Uterus (tissue), 4 donors: ENCODE measurements around the gene AHNAK. TPM values are rescaled to one million over a fixed set of nuclear protein-coding genes. Genes with fewer than 3 reads are reported as not detected.

ENCODE experiments used
- DNase-seq, 2 donors: peaks; one replicate each; pipeline ENCODE4 v3.0.0-alpha.2; 2019 to 2020
- H3K27ac ChIP-seq, 2 donors: fragments of 200-600 bp; sonication (generic); 1 replicate in 1 of 2; 2 replicates in 1 of 2; pipeline ENCODE4 v1.5.1; 2016 to 2018
- H3K27me3 ChIP-seq, 2 donors: fragments of 200-600 bp; sonication (generic); one replicate each; pipeline ENCODE4 v1.5.1; 2018 to 2019; ENCODE audit warnings: control low read depth in 1 of 2
- H3K36me3 ChIP-seq, 2 donors: fragments of 200-600 bp; sonication (generic); one replicate each; pipeline ENCODE4 v1.5.1; 2019; ENCODE audit warnings: control low read depth in 1 of 2
- H3K4me1 ChIP-seq, 2 donors: fragments of 200-600 bp; sonication (generic); one replicate each; pipeline ENCODE4 v1.5.1; 2018 to 2019; ENCODE audit warnings: control low read depth in 1 of 2
- H3K4me3 ChIP-seq, 2 donors: fragments of 200-600 bp; sonication (generic); 1 replicate in 1 of 2; 2 replicates in 1 of 2; pipeline ENCODE4 v1.5.1; 2018 to 2019; ENCODE audit warnings: mild to moderate bottlenecking in 1 of 2
- H3K9me3 ChIP-seq, 2 donors: fragments of 200-600 bp; sonication (generic); one replicate each; pipeline ENCODE4 v1.5.1; 2019; ENCODE audit warnings: control low read depth in 1 of 2
- POLR2A ChIP-seq, 2 donors: fragments of 450-650 bp; IDR thresholded peaks; one replicate each; pipeline ENCODE4 v1.6.1; 2016; ENCODE audit warnings: antibody characterized with exemption in 2 of 2, mild to moderate bottlenecking in 1 of 2, moderate library complexity in 1 of 2
- intact Hi-C: fragments of 100-400 bp; cut with DNase I; formaldehyde crosslinking; loops from one replicate; pipeline ENCODE4 v1.15.1; 2023; ENCODE audit warnings: low total_unique reads
- total RNA-seq, 4 donors: library from RNA; depleted of rRNA in 3 of 4; stranded (reverse); fragments of >200 nt in 3 of 4; gene quantifications; one replicate each; pipeline versions ENCODE4 v1.1.0 to v1.2.4, GENCODE V29; 2014 to 2023
- TF ChIP-seq, protein P1 (sequence below), 4 experiments: fragments of 200-600 bp in 2 of 4; fragments of 450-650 bp in 2 of 4; sonication (generic) in 2 of 4; IDR thresholded peaks; one replicate each; pipeline ENCODE4 v1.5.1; 2016 to 2019; ENCODE audit warnings: antibody characterized with exemption in 4 of 4, mild to moderate bottlenecking in 2 of 4, moderate library complexity in 1 of 4
- donor health status: DM: yes; HTN: yes; CAD: no.

The AHNAK gene, protein sequence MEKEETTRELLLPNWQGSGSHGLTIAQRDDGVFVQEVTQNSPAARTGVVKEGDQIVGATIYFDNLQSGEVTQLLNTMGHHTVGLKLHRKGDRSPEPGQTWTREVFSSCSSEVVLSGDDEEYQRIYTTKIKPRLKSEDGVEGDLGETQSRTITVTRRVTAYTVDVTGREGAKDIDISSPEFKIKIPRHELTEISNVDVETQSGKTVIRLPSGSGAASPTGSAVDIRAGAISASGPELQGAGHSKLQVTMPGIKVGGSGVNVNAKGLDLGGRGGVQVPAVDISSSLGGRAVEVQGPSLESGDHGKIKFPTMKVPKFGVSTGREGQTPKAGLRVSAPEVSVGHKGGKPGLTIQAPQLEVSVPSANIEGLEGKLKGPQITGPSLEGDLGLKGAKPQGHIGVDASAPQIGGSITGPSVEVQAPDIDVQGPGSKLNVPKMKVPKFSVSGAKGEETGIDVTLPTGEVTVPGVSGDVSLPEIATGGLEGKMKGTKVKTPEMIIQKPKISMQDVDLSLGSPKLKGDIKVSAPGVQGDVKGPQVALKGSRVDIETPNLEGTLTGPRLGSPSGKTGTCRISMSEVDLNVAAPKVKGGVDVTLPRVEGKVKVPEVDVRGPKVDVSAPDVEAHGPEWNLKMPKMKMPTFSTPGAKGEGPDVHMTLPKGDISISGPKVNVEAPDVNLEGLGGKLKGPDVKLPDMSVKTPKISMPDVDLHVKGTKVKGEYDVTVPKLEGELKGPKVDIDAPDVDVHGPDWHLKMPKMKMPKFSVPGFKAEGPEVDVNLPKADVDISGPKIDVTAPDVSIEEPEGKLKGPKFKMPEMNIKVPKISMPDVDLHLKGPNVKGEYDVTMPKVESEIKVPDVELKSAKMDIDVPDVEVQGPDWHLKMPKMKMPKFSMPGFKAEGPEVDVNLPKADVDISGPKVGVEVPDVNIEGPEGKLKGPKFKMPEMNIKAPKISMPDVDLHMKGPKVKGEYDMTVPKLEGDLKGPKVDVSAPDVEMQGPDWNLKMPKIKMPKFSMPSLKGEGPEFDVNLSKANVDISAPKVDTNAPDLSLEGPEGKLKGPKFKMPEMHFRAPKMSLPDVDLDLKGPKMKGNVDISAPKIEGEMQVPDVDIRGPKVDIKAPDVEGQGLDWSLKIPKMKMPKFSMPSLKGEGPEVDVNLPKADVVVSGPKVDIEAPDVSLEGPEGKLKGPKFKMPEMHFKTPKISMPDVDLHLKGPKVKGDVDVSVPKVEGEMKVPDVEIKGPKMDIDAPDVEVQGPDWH (N-terminal part only)
- 1,000 to 10,000 TPM in 1 of 4 donors, 100 to 1,000 TPM in 3; 452 to 1,353 (median 779) TPM for total RNA-seq

DNA sequence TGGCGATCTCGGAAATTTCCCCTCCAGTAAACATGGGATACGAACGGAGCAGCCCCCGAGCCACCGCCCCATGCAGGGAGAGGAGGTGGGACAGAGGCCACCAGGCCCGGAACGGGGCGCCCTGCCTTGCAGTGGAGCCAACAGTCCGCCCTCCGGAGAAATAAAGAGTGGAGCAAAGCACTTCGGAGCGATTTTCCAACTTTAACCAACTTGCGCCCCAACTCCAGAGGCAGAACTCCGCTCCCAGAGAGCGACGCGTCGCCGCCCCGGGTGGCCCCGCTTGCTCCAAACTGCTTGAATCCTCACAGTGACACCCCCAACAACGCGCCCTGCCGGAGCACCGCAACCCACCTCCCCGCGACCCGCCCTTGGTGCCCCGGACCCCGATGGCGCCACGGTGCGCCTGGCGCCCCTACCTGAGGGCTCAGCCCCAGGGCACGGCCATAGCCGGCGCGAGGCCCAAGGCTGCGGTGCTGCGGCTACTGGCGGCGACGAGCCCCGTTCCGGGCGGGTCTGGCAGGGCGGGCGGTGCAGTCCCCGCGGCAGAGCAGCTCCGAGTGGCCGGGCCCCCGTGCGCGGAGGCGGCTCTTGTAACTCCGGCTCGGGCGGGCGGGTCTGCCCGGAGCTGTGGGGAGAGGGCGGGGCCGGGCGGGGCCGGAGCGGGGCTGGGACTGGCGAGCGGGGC, at the start of gene AHNAK:
Gene AHNAK (minus strand): TSS at position 563 of the 685 bp plus-strand sequence. CDS start 10,708 bp downstream, outside the sequence.
- peak; percentile 84 to 94 for TF ChIP-seq POLR2A (IDR thresholded peaks at IDR 0.05)
- TF ChIP-seq, protein P1, sequence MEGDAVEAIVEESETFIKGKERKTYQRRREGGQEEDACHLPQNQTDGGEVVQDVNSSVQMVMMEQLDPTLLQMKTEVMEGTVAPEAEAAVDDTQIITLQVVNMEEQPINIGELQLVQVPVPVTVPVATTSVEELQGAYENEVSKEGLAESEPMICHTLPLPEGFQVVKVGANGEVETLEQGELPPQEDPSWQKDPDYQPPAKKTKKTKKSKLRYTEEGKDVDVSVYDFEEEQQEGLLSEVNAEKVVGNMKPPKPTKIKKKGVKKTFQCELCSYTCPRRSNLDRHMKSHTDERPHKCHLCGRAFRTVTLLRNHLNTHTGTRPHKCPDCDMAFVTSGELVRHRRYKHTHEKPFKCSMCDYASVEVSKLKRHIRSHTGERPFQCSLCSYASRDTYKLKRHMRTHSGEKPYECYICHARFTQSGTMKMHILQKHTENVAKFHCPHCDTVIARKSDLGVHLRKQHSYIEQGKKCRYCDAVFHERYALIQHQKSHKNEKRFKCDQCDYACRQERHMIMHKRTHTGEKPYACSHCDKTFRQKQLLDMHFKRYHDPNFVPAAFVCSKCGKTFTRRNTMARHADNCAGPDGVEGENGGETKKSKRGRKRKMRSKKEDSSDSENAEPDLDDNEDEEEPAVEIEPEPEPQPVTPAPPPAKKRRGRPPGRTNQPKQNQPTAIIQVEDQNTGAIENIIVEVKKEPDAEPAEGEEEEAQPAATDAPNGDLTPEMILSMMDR (IDR thresholded peaks at IDR 0.05), result peak in 1 of 4 experiments; percentile 9
- Histone ChIP-seq H3K4me3 (peak within 1 kb of the TSS; percentile 79 to 90), H3K27ac (peak within 1 kb of the TSS; percentile 95 to 99), H3K9me3 (no peaks in the 10 kb centered on the region), H3K27me3 (no peaks in the 10 kb centered on the region), H3K4me1 (peaks cover 9 to 10% of the 10 kb centered on the region in 2 donors), H3K36me3 (no peaks in the 10 kb centered on the region)
- DNase-seq, result peak; percentile 84 to 87
- intact Hi-C loops, result no loop called here

DNA sequence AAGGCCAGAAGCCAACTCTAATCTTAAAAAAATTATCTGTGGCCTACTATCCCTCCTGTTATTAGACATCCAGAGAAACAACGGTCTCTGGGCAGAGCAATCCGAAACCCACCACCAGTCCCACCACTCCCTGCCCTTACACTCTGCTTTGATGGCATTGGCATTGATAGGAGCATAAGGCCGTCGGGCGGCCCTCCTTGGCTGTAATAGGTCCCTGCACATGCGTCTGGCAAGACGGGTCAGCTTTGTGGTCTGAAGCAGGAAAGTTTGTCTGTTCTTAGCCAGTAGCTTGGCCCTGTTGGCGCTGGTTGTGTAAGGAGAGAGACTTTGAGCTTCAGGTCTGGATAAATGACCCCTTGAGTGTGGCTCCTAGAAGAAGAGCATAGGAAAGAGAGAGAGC, 48.5 kb upstream of the AHNAK start:
- H3K4me1 ChIP-seq, result peaks cover 4 to 9% of the 10 kb centered on the region in 2 donors
- no peak overlapping the region for H3K27ac ChIP-seq
- no peak for DNase-seq
- TF ChIP-seq, protein P1 (IDR thresholded peaks at IDR 0.05), result no peak
- TF ChIP-seq POLR2A (IDR thresholded peaks at IDR 0.05), result no peak
- no peaks in the 10 kb centered on the region for H3K36me3 ChIP-seq
- H3K27me3 ChIP-seq, result no peaks in the 10 kb centered on the region
- H3K4me3 ChIP-seq, result no peak overlapping the region
- no peaks in the 10 kb centered on the region for H3K9me3 ChIP-seq
- intact Hi-C loops, result no loop called here

DNA sequence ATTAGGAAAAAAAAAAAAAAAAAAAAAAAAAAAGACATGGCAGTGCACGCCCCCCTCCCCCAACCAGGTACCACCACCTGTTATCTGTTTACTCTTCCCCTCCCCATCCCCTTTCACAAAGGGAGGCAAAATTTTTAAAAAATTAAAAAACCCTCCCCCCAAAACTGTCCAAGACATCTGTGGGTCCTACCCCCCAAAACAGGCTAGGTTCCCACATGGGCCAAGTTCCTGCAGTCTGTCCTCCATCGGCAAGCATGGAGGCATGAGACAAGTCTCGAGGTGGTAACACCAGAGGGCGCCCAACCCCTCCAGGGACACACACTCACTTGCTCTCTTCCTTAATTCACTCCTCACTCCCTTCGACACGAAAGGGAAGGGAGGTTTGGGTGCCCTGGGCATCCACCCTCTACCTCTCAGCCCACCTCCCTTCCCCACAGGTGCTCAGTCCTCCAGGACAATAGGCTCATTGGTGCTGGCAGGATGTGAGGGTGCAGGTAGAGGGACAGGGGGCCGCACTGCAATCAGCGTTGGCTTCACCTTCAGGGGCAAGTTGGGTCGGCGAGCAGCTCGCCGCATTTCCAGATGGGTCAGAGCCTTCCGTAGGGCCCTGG, 46.9 kb upstream of the AHNAK start:
- no peaks in the 10 kb centered on the region for H3K27me3 ChIP-seq
- DNase-seq, result peak; percentile 62 to 72
- H3K4me1 ChIP-seq, result no peaks in the 10 kb centered on the region
- no peaks in the 10 kb centered on the region for H3K9me3 ChIP-seq
- no peaks in the 10 kb centered on the region for H3K36me3 ChIP-seq
- intact Hi-C loops, result no loop called here
- TF ChIP-seq POLR2A (IDR thresholded peaks at IDR 0.05), result no peak
- TF ChIP-seq, protein P1 (IDR thresholded peaks at IDR 0.05), result peak; percentile 30 to 50 (median 40)
- no peak overlapping the region for H3K4me3 ChIP-seq
- H3K27ac ChIP-seq, result no peak overlapping the region

DNA sequence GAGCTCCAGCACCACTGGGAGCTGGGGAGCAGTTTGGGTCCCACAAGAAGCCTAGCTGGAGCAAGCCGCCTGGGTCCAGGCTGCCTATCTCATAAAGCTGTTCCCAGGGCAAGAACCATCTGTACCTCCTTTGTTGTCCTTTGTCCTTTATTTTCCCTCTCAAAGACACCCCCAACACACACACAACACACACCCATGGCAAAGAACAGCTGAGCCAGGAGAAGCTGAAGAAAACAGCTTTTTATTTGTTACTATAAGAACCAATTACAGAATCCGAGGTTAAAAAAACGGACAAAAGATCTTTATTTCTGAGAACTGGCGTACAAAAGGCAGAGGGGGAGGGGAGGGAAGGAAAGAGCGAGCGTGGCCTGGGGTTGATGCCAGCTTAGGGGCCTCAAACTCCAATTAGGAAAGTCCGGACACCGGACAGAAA, 46.4 kb upstream of the AHNAK start:
- Histone ChIP-seq H3K9me3 (no peaks in the 10 kb centered on the region), H3K27ac (peak overlapping the region; percentile 88 to 91), H3K36me3 (no peaks in the 10 kb centered on the region), H3K4me1 (no peaks in the 10 kb centered on the region), H3K27me3 (no peaks in the 10 kb centered on the region), H3K4me3 (no peak overlapping the region)
- no peak for TF ChIP-seq POLR2A (IDR thresholded peaks at IDR 0.05)
- TF ChIP-seq, protein P1 (IDR thresholded peaks at IDR 0.05), result no peak
- intact Hi-C loops, result no loop called here
- DNase-seq, result no peak
